HepG2 (cell line): ENCODE results near the gene DIS3L2. TPM values are rescaled to one million over a fixed set of nuclear protein-coding genes. Genes with fewer than 3 reads are reported as not detected.

Source experiments
- ATAC-seq: fragments of 200-7000 bp; cut with Tn5 transposase; 3 replicates; pipeline ENCODE4 v1.9.1; 2020; ENCODE audit warnings: mild to moderate bottlenecking, moderate library complexity
- BruUV-seq: library from RNA; stranded (reverse); fragments of 400-500 nt; replicated peaks from 2 replicates; lab custom pipeline; 2021; lab: Mats Ljungman, UMichigan
- CTCF ChIA-PET: fragments of 300-600 bp; formaldehyde crosslinking; extraction: SDS; loops from one replicate; lab custom pipeline; 2021; ENCODE audit warnings: low total read pairs, inconsistent platforms, low intra/inter-chr PET ratio; lab: Yijun Ruan, JAX
- POLR2A ChIA-PET: fragments of 350-600 bp; sonication (Branson Sonifier 250); formaldehyde crosslinking; loops from one replicate; lab custom pipeline; 2020; ENCODE audit warnings: antibody characterized with exemption, inconsistent platforms; lab: Yijun Ruan, JAX
- DNase-seq: peaks from one replicate; pipeline ENCODE4 v3.0.0-alpha.2; 2015; ENCODE audit warnings: low spot score
- FAIRE-seq: peaks from 3 replicates; lab custom pipeline; 2011; peaks lifted over from hg19 to GRCh38; lab: Jason Lieb, UNC
- H2AFZ ChIP-seq: one replicate; pipeline ENCODE4 v1.6.1; 2011; ENCODE audit warnings: low read length, inconsistent platforms
- H3K27ac ChIP-seq: fragments of 300-600 bp; 3 replicates; pipeline ENCODE4 v1.8.0; 2011; ENCODE audit warnings: mixed run types, mild to moderate bottlenecking, mixed read lengths, low read length, inconsistent platforms; ENCODE audit not compliant: insufficient read depth; ENCODE audit errors: extremely low read length
- H3K27me3 ChIP-seq, 2 experiments: fragments of 200-600 bp in 1 of 2; 2 replicates in 1 of 2; 3 replicates in 1 of 2; pipeline versions ENCODE4 v1.6.0 to v1.8.0; 2011; ENCODE audit warnings: low read length in 2 of 2, mild to moderate bottlenecking in 2 of 2, moderate library complexity in 2 of 2, inconsistent platforms in 1 of 2; ENCODE audit not compliant: insufficient read depth in 2 of 2, control insufficient read depth in 1 of 2
- H3K36me3 ChIP-seq, 2 experiments: fragments of 200-600 bp in 1 of 2; replicated peaks in 1 of 2; 2 replicates in 1 of 2; 3 replicates in 1 of 2; pipeline versions ENCODE4 v1.5.1 to v1.8.0; 2011; ENCODE audit warnings: low read length in 2 of 2, inconsistent platforms in 1 of 2; ENCODE audit not compliant: insufficient read depth in 2 of 2, control insufficient read depth in 1 of 2
- H3K4me1 ChIP-seq: 2 replicates; pipeline ENCODE4 v1.5.1; 2012; ENCODE audit warnings: low read length, inconsistent platforms; ENCODE audit not compliant: insufficient read depth
- H3K4me2 ChIP-seq: 2 replicates; pipeline ENCODE4 v1.6.0; 2011; ENCODE audit warnings: low read depth, low read length, inconsistent platforms
- H3K4me3 ChIP-seq, 3 experiments: fragments of 200-600 bp in 1 of 3; sonication (generic), shearing (Covaris generic) in 1 of 3; replicated peaks in 1 of 3; 2 replicates each; pipeline ENCODE4 v1.5.1; 2011 to 2016; ENCODE audit warnings: low read length in 3 of 3, inconsistent platforms in 2 of 3, low read depth in 2 of 3, mild to moderate bottlenecking in 2 of 3, control low read depth in 1 of 3, mixed read lengths in 1 of 3; ENCODE audit not compliant: insufficient read depth in 1 of 3
- H3K79me2 ChIP-seq: one replicate; pipeline ENCODE4 v1.6.1; 2011; ENCODE audit warnings: low read length, inconsistent platforms; ENCODE audit not compliant: insufficient read depth
- H3K9ac ChIP-seq: 2 replicates; pipeline ENCODE4 v1.6.0; 2011; ENCODE audit warnings: mild to moderate bottlenecking, low read depth, low read length, inconsistent platforms; ENCODE audit not compliant: insufficient read depth
- H3K9me3 ChIP-seq: 2 replicates; pipeline ENCODE4 v1.5.1; 2012; ENCODE audit warnings: mild to moderate bottlenecking, low read length
- H4K20me1 ChIP-seq: 2 replicates; pipeline ENCODE4 v1.6.0; 2011; ENCODE audit warnings: inconsistent platforms, mild to moderate bottlenecking, low read length, moderate library complexity; ENCODE audit not compliant: insufficient read depth
- CTCF ChIP-seq: sonication (generic); formaldehyde crosslinking; IDR thresholded peaks from 2 replicates; pipeline ENCODE4 v1.5.0; 2020; ENCODE audit warnings: mild to moderate bottlenecking, missing genetic modification reagents, moderate library complexity
- EP300 ChIP-seq, 3 experiments: sonication (generic) in 1 of 3; formaldehyde crosslinking in 1 of 3; IDR thresholded peaks; 2 replicates each; pipeline versions ENCODE4 v1.5.1 to v1.6.1; 2011 to 2020; ENCODE audit warnings: low read depth in 2 of 3, low read length in 2 of 3, borderline replicate concordance in 1 of 3, improper control_type of control experiment in 1 of 3, mild to moderate bottlenecking in 1 of 3, missing genetic modification reagents in 1 of 3, moderate library complexity in 1 of 3
- GTF3A ChIP-seq: sonication (generic); formaldehyde crosslinking; conservative IDR thresholded peaks from 2 replicates; pipeline ENCODE4 v1.4.0; 2020; ENCODE audit warnings: mild to moderate bottlenecking, missing genetic modification reagents
- RAD21 ChIP-seq: fragments of 450-650 bp; formaldehyde crosslinking; IDR thresholded peaks from 2 replicates; pipeline ENCODE4 v1.5.0; 2020; ENCODE audit warnings: mild to moderate bottlenecking
- RELA ChIP-seq: sonication (generic); formaldehyde crosslinking; IDR thresholded peaks from 2 replicates; pipeline ENCODE4 v1.4.0; 2020; ENCODE audit warnings: missing genetic modification reagents
- SMC3 ChIP-seq: IDR thresholded peaks from 2 replicates; pipeline ENCODE4 v1.6.1; 2011; ENCODE audit warnings: low read length, improper control_type of control experiment
- STAG1 ChIP-seq: sonication (generic); formaldehyde crosslinking; IDR thresholded peaks from 2 replicates; pipeline ENCODE4 v1.4.0; 2020; ENCODE audit warnings: missing genetic modification reagents
- U2AF2 ChIP-seq: fragments of 200-400 bp; formaldehyde crosslinking; IDR thresholded peaks from 2 replicates; pipeline ENCODE4 v1.6.1; 2017; ENCODE audit warnings: low read depth, mild to moderate bottlenecking, low read length
- ZBTB42 ChIP-seq: sonication (generic); formaldehyde crosslinking; IDR thresholded peaks from 2 replicates; pipeline ENCODE4 v1.5.0; 2020; ENCODE audit warnings: mild to moderate bottlenecking, missing genetic modification reagents
- ZFP36 ChIP-seq: fragments of 150-350 bp; IDR thresholded peaks from 2 replicates; pipeline ENCODE4 v1.6.1; 2018; ENCODE audit warnings: borderline replicate concordance, low read length, low read depth; ENCODE audit not compliant: partially characterized antibody
- ZHX1 ChIP-seq: sonication (generic); formaldehyde crosslinking; IDR thresholded peaks from 2 replicates; pipeline ENCODE4 v1.8.1; 2022; ENCODE audit warnings: low read depth, mild to moderate bottlenecking, missing genetic modification reagents
- ZNF260 ChIP-seq: sonication (generic); formaldehyde crosslinking; IDR thresholded peaks from 2 replicates; pipeline ENCODE4 v1.4.0; 2020; ENCODE audit warnings: missing genetic modification reagents, low read depth, mild to moderate bottlenecking, borderline replicate concordance
- ZNF510 ChIP-seq: sonication (generic); formaldehyde crosslinking; IDR thresholded peaks from 2 replicates; pipeline ENCODE4 v1.4.0; 2020; ENCODE audit warnings: low read depth, mild to moderate bottlenecking, missing genetic modification reagents
- WGBS: methylation state at CpG from one replicate; pipeline ENCODE4 v1.1.6; 2017; ENCODE audit warnings: low lambda C conversion rate; 5-methylcytosine and 5-hydroxymethylcytosine counted together
- in situ Hi-C: cut with HindIII; loops from 2 replicates; pipeline ENCODE4 v1.10.0; 2017; ENCODE audit warnings: low pct_unique_long_range_greater_than_20kb; ENCODE audit not compliant: extremely low pct_ligation_motif_present
- intact Hi-C: fragments of 100-400 bp; cut with micrococcal nuclease; formaldehyde crosslinking; loops from one replicate; pipeline ENCODE4 v1.10.0; 2022; ENCODE audit not compliant: unreplicated experiment
- polyA plus RNA-seq, 8 experiments: library from polyadenylated mRNA; depleted of rRNA in 3 of 8; stranded (reverse) in 7 of 8; unstranded in 1 of 8; fragments of >200 nt; fragmentation: Illumina TruSeq in 4 of 8; extraction: Trizol in 4 of 8; gene quantifications; 2 replicates each; pipeline versions ENCODE4 v1.2.1 to v1.2.3, GENCODE V29; 2011 to 2016; ENCODE audit warnings: low read depth in 4 of 8, missing spikeins in 1 of 8, mixed read lengths in 1 of 8; ENCODE audit not compliant: insufficient read depth in 1 of 8
- total RNA-seq, 5 experiments: library from RNA; depleted of rRNA; stranded (reverse); fragments of >200 nt; fragmentation: Illumina TruSeq; extraction: Trizol; gene quantifications; 2 replicates each; pipeline ENCODE4 v1.2.3, GENCODE V29; 2016; ENCODE audit warnings: low read depth in 1 of 5

DIS3L2 gene
- total and polyA plus RNA-seq, 2 of the 13 experiments (the other 11 are each of a cell fraction or from before 2014, with no cell fraction given): 7.0 to 23.9 TPM

GRCh38 chr2:232229911-232230310 lies 268.4 kb downstream of the DIS3L2 start (continued):
- TF ChIP-seq ZNF260 (CRISPR knock-in tag) (no peak), ZFP36 (no peak), GTF3A (CRISPR knock-in tag) (no peak), ZBTB42 (CRISPR knock-in tag) (no peak), ZHX1 (CRISPR knock-in tag) (no peak), U2AF2 (no peak), RELA (CRISPR knock-in tag) (no peak), EP300 (IDR thresholded peaks at IDR 0.05; ENCODE audit: low read depth in 2 of 2, low read length in 2 of 2) (no peak), EP300 (CRISPR knock-in tag; IDR thresholded peaks at IDR 0.05; ENCODE audit: borderline replicate concordance) (no peak)

- ChIA-PET POLR2A (no interaction called here), CTCF (interaction anchor here (0.7 to 1.5 kb wide), 2 partner anchors 113 to 305 kb away, joined by 3 read pairs; no protein-coding TSS in a partner anchor)
- H3K9ac ChIP-seq: no peak overlapping the region
- FAIRE-seq (peak; percentile 87), DNase-seq (peak; percentile 39), ATAC-seq (peak; percentile 86)
- no peaks in the 10 kb centered on the region for H3K4me1 ChIP-seq
- no peaks in the 10 kb centered on the region for H3K9me3 ChIP-seq
- in situ Hi-C loops: no loop called here
- no peaks in the 10 kb centered on the region for H3K79me2 ChIP-seq
- no peak overlapping the region for H3K4me3 ChIP-seq
- no peak overlapping the region for H2AFZ ChIP-seq
- WGBS: 85% methylated on average over 3 of the region's 3 CpGs
- no peak for TF ChIP-seq ZNF510 (CRISPR knock-in tag)
- TF ChIP-seq RAD21: peak; percentile 41; the same call in 1 of the 2 replicates
- peak; percentile 62 for TF ChIP-seq CTCF (CRISPR knock-in tag)
- TF ChIP-seq STAG1 (CRISPR knock-in tag): peak; percentile 60
- peak; percentile 52; the same call in 1 of the 2 replicates for TF ChIP-seq SMC3
- H3K36me3 ChIP-seq: no peaks in the 10 kb centered on the region
- no peaks in the 10 kb centered on the region for H4K20me1 ChIP-seq
- H3K27ac ChIP-seq: no peak overlapping the region
- H3K27me3 ChIP-seq: no peaks in the 10 kb centered on the region
- H3K4me2 ChIP-seq: no peak overlapping the region
- intact Hi-C loops: loop anchor here (1.0 kb wide), 2 partner anchors 305 to 324 kb away; no protein-coding TSS in a partner anchor
- BruUV-seq: no TSS peak
Measured at GRCh38 chr2:232230560-232230959, 269.0 kb downstream of the DIS3L2 start.
